Transverse colon (tissue), 4 donors: ENCODE results near the gene SMIM22. TPM values are rescaled to one million over a fixed set of nuclear protein-coding genes. Genes with fewer than 3 reads are reported as not detected.

Source experiments
- DNase-seq: peaks from one replicate; pipeline ENCODE4 v3.0.0-alpha.2; 2019
- H3K27ac ChIP-seq, 4 donors: fragments of 200-600 bp; sonication (generic); 2 replicates each; pipeline ENCODE4 v1.5.1; 2016 to 2018; ENCODE audit warnings: inconsistent platforms in 4 of 4
- H3K27me3 ChIP-seq: fragments of 200-600 bp; sonication (generic); 2 replicates; pipeline ENCODE4 v1.5.1; 2017; ENCODE audit warnings: inconsistent platforms
- H3K36me3 ChIP-seq, 4 donors: fragments of 200-600 bp; sonication (generic); 2 replicates each; pipeline ENCODE4 v1.5.1; 2017 to 2019; ENCODE audit warnings: inconsistent platforms in 4 of 4
- H3K4me1 ChIP-seq, 4 donors: fragments of 200-600 bp; sonication (generic); 2 replicates each; pipeline ENCODE4 v1.5.1; 2017 to 2020; ENCODE audit warnings: inconsistent platforms in 4 of 4
- H3K4me3 ChIP-seq, 4 donors: fragments of 200-600 bp; sonication (generic); 1 replicate in 1 of 4; 2 replicates in 3 of 4; pipeline versions ENCODE4 v1.5.1 to v1.6.1; 2017 to 2019; ENCODE audit warnings: inconsistent platforms in 4 of 4
- H3K9me3 ChIP-seq, 2 donors: fragments of 200-600 bp; sonication (generic); 2 replicates each; pipeline ENCODE4 v1.5.1; 2017 to 2019; ENCODE audit warnings: inconsistent platforms in 2 of 2
- EP300 ChIP-seq: sonication (generic); formaldehyde crosslinking; IDR thresholded peaks from one replicate; pipeline ENCODE4 v1.6.1; 2017; ENCODE audit warnings: antibody characterized with exemption, low read depth
- POLR2A ChIP-seq: fragments of 450-650 bp; IDR thresholded peaks from one replicate; pipeline ENCODE4 v1.6.1; 2016; ENCODE audit warnings: antibody characterized with exemption, mild to moderate bottlenecking, moderate library complexity
- POLR2AphosphoS5 ChIP-seq, 3 donors: sonication (generic); formaldehyde crosslinking; IDR thresholded peaks; one replicate each; pipeline ENCODE4 v1.6.1; 2016; ENCODE audit warnings: antibody characterized with exemption in 3 of 3
- WGBS, 2 donors: methylation state at CpG; one replicate each; pipeline ENCODE4 v1.1.5; 2018; ENCODE audit warnings: low coverage in 1 of 2; 5-methylcytosine and 5-hydroxymethylcytosine counted together
- in situ Hi-C, 4 donors: fragments of 200-750 bp; cut with MboI; loops; one replicate each; pipeline versions ENCODE4 v1.15.0 to v1.15.1; 2017; ENCODE audit warnings: low sequenced_read_pairs in 3 of 4, low pct_ligation_motif_present in 1 of 4, low pct_unique_long_range_greater_than_20kb in 1 of 4
- intact Hi-C: fragments of 100-400 bp; cut with DNase I; formaldehyde crosslinking; loops from one replicate; pipeline ENCODE4 v1.15.1; 2023; ENCODE audit warnings: low total_unique reads
- total RNA-seq, 4 donors: library from RNA; depleted of rRNA; stranded (reverse); fragments of >200 nt; gene quantifications; one replicate each; pipeline ENCODE4 v1.1.0, GENCODE V29; 2016
- TF ChIP-seq, protein P1 (sequence below), 5 experiments: fragments of 200-600 bp in 3 of 5; fragments of 450-650 bp in 2 of 5; sonication (generic) in 3 of 5; IDR thresholded peaks; 1 replicate in 2 of 5; 2 replicates in 3 of 5; pipeline ENCODE4 v1.5.1; 2016 to 2017; ENCODE audit warnings: antibody characterized with exemption in 5 of 5, inconsistent platforms in 3 of 5, mild to moderate bottlenecking in 2 of 5, moderate library complexity in 1 of 5

Gene SMIM22
- total RNA-seq, 4 donors from 2014 or later, result 88.0 to 450 (median 252) TPM

DNA sequence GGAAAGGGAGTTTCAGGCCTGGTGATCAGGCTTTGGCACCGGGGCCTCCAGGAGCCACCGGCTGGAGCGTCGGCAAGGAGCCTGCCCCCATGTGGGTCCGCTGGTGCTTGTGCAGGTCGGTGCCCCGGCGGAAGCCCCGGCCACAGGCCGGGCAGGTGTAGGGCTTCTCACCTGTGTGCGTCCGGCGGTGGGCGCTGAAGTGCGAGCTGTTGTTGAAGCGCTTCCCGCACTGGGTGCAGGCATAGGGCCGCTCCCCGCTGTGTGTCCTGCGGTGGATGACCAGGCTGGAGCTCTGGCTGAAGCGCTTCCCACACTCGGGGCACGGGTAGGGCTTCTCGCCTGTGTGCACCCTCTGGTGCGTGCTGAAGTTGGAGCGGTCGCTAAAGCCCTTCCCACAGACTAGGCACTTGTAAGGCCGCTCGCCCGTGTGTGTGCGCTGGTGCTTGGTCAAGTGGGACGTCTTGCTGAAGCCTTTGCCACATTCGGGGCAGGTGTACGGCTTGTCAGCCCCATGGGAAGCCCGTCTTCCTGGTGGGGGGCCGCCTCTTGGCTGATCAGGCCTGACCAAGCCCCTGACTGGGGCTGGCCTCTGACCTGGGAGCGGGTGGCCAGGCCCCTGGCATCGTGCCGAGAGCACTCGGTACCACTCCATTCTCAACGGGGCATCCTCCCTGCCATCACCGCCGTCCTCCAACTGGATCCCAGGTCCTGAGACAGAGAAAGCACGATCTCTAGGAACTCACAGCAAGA, 42.6 kb upstream of the SMIM22 start:
- Histone ChIP-seq H3K36me3 (peaks cover 0 to 32% (median 10%) of the 10 kb centered on the region in 4 donors), H3K27me3 (no peaks in the 10 kb centered on the region), H3K9me3 (no peaks in the 10 kb centered on the region), H3K4me1 (peaks cover 0 to 3% (median under 1%) of the 10 kb centered on the region in 4 donors), H3K27ac (no peak overlapping the region), H3K4me3 (no peak overlapping the region)
- intact Hi-C loops, result no loop called here
- TF ChIP-seq POLR2AphosphoS5 (IDR thresholded peaks at IDR 0.05) (no peak), EP300 (no peak), POLR2A (no peak)
- DNase-seq, result no peak
- in situ Hi-C loops, result no loop called here
- 92% methylated on average over 31 of the region's 44 CpGs; no CpG with 5 or more reads in 1 of the 2 donors for WGBS, 2 donors

DNA sequence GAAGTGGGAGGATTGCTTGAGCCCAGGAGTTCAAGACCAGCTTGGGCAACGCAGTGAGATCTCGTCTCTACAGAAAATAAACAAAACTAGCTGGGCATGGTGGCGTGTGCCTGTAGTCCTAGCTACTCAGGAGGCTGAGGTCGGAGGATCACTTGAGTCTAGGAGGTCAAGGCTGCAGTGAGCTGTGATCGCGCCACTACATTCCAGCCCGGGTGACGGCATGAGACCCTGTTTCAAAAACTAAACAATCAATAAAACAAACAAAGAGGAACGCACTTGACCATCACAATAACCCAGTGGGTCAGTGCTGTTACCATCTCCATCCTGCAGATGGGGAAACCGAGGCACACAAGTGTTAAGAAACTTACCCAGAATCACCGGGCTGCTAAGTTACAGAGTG, 41.9 kb upstream of the SMIM22 start:
- WGBS, 2 donors, result 91 to 93% methylated on average over 4 to 11 of the region's 11 CpGs
- no peak for DNase-seq
- Histone ChIP-seq H3K27ac (no peak overlapping the region), H3K9me3 (no peaks in the 10 kb centered on the region), H3K27me3 (no peaks in the 10 kb centered on the region), H3K4me1 (no peaks in the 10 kb centered on the region), H3K4me3 (no peak overlapping the region), H3K36me3 (peaks cover 0 to 38% (median 12%) of the 10 kb centered on the region in 4 donors)
- TF ChIP-seq POLR2A (no peak), EP300 (no peak), POLR2AphosphoS5 (IDR thresholded peaks at IDR 0.05) (no peak)
- TF ChIP-seq, protein P1, sequence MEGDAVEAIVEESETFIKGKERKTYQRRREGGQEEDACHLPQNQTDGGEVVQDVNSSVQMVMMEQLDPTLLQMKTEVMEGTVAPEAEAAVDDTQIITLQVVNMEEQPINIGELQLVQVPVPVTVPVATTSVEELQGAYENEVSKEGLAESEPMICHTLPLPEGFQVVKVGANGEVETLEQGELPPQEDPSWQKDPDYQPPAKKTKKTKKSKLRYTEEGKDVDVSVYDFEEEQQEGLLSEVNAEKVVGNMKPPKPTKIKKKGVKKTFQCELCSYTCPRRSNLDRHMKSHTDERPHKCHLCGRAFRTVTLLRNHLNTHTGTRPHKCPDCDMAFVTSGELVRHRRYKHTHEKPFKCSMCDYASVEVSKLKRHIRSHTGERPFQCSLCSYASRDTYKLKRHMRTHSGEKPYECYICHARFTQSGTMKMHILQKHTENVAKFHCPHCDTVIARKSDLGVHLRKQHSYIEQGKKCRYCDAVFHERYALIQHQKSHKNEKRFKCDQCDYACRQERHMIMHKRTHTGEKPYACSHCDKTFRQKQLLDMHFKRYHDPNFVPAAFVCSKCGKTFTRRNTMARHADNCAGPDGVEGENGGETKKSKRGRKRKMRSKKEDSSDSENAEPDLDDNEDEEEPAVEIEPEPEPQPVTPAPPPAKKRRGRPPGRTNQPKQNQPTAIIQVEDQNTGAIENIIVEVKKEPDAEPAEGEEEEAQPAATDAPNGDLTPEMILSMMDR (IDR thresholded peaks at IDR 0.05), result no peak
- intact Hi-C loops (no loop called here), in situ Hi-C loops (no loop called here)

DNA sequence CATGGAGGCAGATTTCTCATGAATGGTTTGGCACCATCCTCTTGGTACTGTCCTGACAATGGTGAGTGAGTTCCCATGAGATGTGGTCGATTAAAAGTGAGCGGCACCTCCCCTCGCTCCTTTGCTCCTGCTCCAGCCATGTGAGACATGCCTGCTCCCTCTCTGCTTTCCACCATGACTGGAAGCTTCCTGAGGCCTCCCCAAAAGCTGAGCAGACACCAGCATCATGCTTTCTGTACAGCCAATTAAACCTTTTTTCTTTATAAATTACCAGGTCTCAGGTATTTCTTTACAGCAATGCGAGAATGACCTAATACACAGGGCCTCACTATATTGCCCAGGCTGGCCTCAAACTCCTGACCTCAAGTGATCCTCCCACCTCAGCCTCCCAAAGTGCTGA, 40.3 kb upstream of the SMIM22 start:
- TF ChIP-seq POLR2A (no peak), EP300 (no peak), POLR2AphosphoS5 (IDR thresholded peaks at IDR 0.05) (no peak)
- TF ChIP-seq, protein P1 (IDR thresholded peaks at IDR 0.05), result no peak
- in situ Hi-C loops (no loop called here), intact Hi-C loops (no loop called here)
- Histone ChIP-seq H3K9me3 (no peaks in the 10 kb centered on the region), H3K27me3 (no peaks in the 10 kb centered on the region), H3K4me3 (no peak overlapping the region), H3K4me1 (no peaks in the 10 kb centered on the region), H3K27ac (no peak overlapping the region), H3K36me3 (peaks cover 0 to 47% (median 15%) of the 10 kb centered on the region in 4 donors)
- 98 to 100% methylated on average over 3 to 4 of the region's 4 CpGs for WGBS, 2 donors
- DNase-seq, result no peak

DNA sequence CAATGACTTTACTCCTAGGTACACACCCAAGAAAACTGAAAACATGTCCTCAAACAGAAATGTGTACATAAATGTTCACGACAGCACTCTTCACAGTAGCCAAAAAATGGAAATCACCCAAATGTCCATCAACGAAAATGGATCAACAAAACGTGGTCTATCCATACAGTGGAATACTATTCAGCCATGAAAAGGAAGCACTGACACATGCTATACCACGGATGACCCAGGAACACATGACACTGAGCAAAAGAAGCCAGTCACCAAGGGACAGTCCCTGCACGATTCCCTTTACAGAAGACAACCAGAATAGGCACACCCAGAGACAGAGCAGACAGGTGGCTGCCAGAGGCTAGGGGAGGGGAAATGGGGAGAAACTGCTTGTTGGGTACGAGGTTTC, 39.5 kb upstream of the SMIM22 start:
- TF ChIP-seq, protein P1 (IDR thresholded peaks at IDR 0.05), result no peak
- TF ChIP-seq EP300 (no peak), POLR2AphosphoS5 (IDR thresholded peaks at IDR 0.05) (no peak), POLR2A (no peak)
- DNase-seq, result no peak
- in situ Hi-C loops, result no loop called here
- peaks cover 0 to 50% (median 19%) of the 10 kb centered on the region in 4 donors for H3K36me3 ChIP-seq
- no peak overlapping the region for H3K4me3 ChIP-seq
- no peaks in the 10 kb centered on the region for H3K27me3 ChIP-seq
- no peaks in the 10 kb centered on the region for H3K9me3 ChIP-seq
- WGBS, 2 donors, result 94% methylated on average over 6 of the region's 6 CpGs
- intact Hi-C loops, result no loop called here
- H3K27ac ChIP-seq, result no peak overlapping the region
- H3K4me1 ChIP-seq, result no peaks in the 10 kb centered on the region
